Body of pancreas (tissue), 4 donors: ENCODE measurements around the gene SMAD2. TPM values are rescaled to one million over a fixed set of nuclear protein-coding genes. Genes with fewer than 3 reads are reported as not detected.

Experiments used
- ATAC-seq: fragments of 150-250 bp; one replicate; pipeline ENCODE4 v1.9.1; 2016
- DNase-seq, 4 donors: peaks; one replicate each; pipeline ENCODE4 v3.0.0-alpha.2; 2019
- H3K27ac ChIP-seq, 4 donors: fragments of 200-600 bp; sonication (generic); 1 replicate in 3 of 4; 2 replicates in 1 of 4; pipeline versions ENCODE4 v1.5.1 to v1.6.1; 2016 to 2019; ENCODE audit warnings: mild to moderate bottlenecking in 1 of 4, mixed read lengths in 1 of 4, moderate library complexity in 1 of 4
- H3K27me3 ChIP-seq, 2 donors: fragments of 200-600 bp; sonication (generic); one replicate each; pipeline ENCODE4 v1.6.0; 2016; ENCODE audit warnings: mild to moderate bottlenecking in 1 of 2
- H3K36me3 ChIP-seq, 2 donors: fragments of 200-600 bp; sonication (generic); replicated peaks in 1 of 2; 2 replicates each; pipeline ENCODE4 v1.5.1; 2016; ENCODE audit warnings: low read depth in 2 of 2; ENCODE audit not compliant: insufficient read depth in 1 of 2
- H3K4me1 ChIP-seq: fragments of 200-600 bp; sonication (generic); one replicate; pipeline ENCODE4 v1.6.0; 2016
- H3K4me3 ChIP-seq, 2 donors: fragments of 200-600 bp; sonication (generic); 1 replicate in 1 of 2; 2 replicates in 1 of 2; pipeline ENCODE4 v1.5.1; 2016 to 2019
- H3K9me3 ChIP-seq, 3 donors: fragments of 200-600 bp; sonication (generic); 1 replicate in 2 of 3; 2 replicates in 1 of 3; pipeline ENCODE4 v1.5.1; 2016
- CTCF ChIP-seq, 7 experiments: fragments of 450-650 bp in 4 of 7; fragments of 200-600 bp in 3 of 7; sonication (generic) in 3 of 7; IDR thresholded peaks; one replicate each; pipeline ENCODE4 v1.5.1; 2016 to 2019; ENCODE audit warnings: antibody characterized with exemption in 7 of 7
- POLR2A ChIP-seq, 3 donors: fragments of 450-650 bp; IDR thresholded peaks; one replicate each; pipeline ENCODE4 v1.6.1; 2016; ENCODE audit warnings: antibody characterized with exemption in 3 of 3, mild to moderate bottlenecking in 2 of 3
- WGBS, 2 donors: methylation state at CpG; one replicate each; pipeline ENCODE4 v1.1.5; 2017; 5-methylcytosine and 5-hydroxymethylcytosine counted together
- intact Hi-C: fragments of 100-400 bp; cut with DNase I; formaldehyde crosslinking; loops from one replicate; pipeline ENCODE4 v1.15.1; 2023
- total RNA-seq, 2 donors: library from RNA; depleted of rRNA; stranded (reverse); fragments of >200 nt; gene quantifications; one replicate each; pipeline ENCODE4 v1.1.0, GENCODE V29; 2016

The SMAD2 gene
- total RNA-seq = 10 to 100 TPM in 1 of 2 donors, 1 to 10 TPM in 1; 9.6 to 19.7 TPM

- Histone ChIP-seq H3K27ac (peak within 1 kb of the TSS; percentile 97 to 99 (median 98)), H3K36me3 (no peaks in the 10 kb centered on the region), H3K4me3 (peak within 1 kb of the TSS; percentile 66 to 78), H3K9me3 (no peaks in the 10 kb centered on the region), H3K4me1 (peaks cover 50% of the 10 kb centered on the region), H3K27me3 (no peaks in the 10 kb centered on the region)
- ATAC-seq = peak; percentile 84
- 0 to 2% methylated on average over 3 to 33 of the region's 93 CpGs for WGBS, 2 donors
- peak; percentile 83 to 87 (median 85) for DNase-seq
- TF ChIP-seq POLR2A (IDR thresholded peaks at IDR 0.05) (peak; percentile 51 to 67 (median 60)), CTCF (IDR thresholded peaks at IDR 0.05) (no peak)
- intact Hi-C loops = no loop called here
These were observed at the start of gene SMAD2 for GRCh38 chr18:47930199-47930930. TSS of gene SMAD2 (minus strand) at chr18:47930659. CDS start at chr18:47896756, 33,903 bp downstream.

GRCh38 chr18:47979611-47980200, 49.2 kb upstream of the SMAD2 start:
- ATAC-seq (no peak), DNase-seq (no peak)
- H3K27ac ChIP-seq = no peak overlapping the region
- no peaks in the 10 kb centered on the region for H3K9me3 ChIP-seq
- intact Hi-C loops = no loop called here
- H3K36me3 ChIP-seq = no peaks in the 10 kb centered on the region
- TF ChIP-seq POLR2A (IDR thresholded peaks at IDR 0.05) (no peak), CTCF (IDR thresholded peaks at IDR 0.05) (no peak)
- 35 to 41% methylated on average over 5 of the region's 5 CpGs for WGBS, 2 donors
- H3K27me3 ChIP-seq = no peaks in the 10 kb centered on the region
- H3K4me1 ChIP-seq = no peaks in the 10 kb centered on the region
- no peak overlapping the region for H3K4me3 ChIP-seq

GRCh38 chr18:47978603-47979002, 48.1 kb upstream of the SMAD2 start:
- ATAC-seq = no peak
- H3K36me3 ChIP-seq = no peaks in the 10 kb centered on the region
- TF ChIP-seq POLR2A (IDR thresholded peaks at IDR 0.05) = no peak
- TF ChIP-seq CTCF (IDR thresholded peaks at IDR 0.05) = no peak
- 83 to 86% methylated on average over 1 of the region's 1 CpG for WGBS, 2 donors
- H3K4me3 ChIP-seq = no peak overlapping the region
- H3K27me3 ChIP-seq = no peaks in the 10 kb centered on the region
- intact Hi-C loops = no loop called here
- no peaks in the 10 kb centered on the region for H3K4me1 ChIP-seq
- H3K9me3 ChIP-seq = no peaks in the 10 kb centered on the region
- DNase-seq = no peak
- no peak overlapping the region for H3K27ac ChIP-seq

- Histone ChIP-seq H3K4me3 (no peak overlapping the region), H3K27ac (no peak overlapping the region), H3K27me3 (no peaks in the 10 kb centered on the region), H3K9me3 (no peaks in the 10 kb centered on the region), H3K4me1 (no peaks in the 10 kb centered on the region), H3K36me3 (no peaks in the 10 kb centered on the region)
- no peak for TF ChIP-seq CTCF (IDR thresholded peaks at IDR 0.05)
- ATAC-seq = no peak
- intact Hi-C loops = no loop called here
- no peak for DNase-seq
- 100% methylated on average over 2 of the region's 2 CpGs for WGBS, 2 donors
These were observed 47.7 kb upstream of the SMAD2 start for GRCh38 chr18:47978141-47978540.
